Heart right ventricle (tissue), 16 donors: Measurements from ENCODE around the gene PRKN. TPM values are rescaled to one million over a fixed set of nuclear protein-coding genes. Genes with fewer than 3 reads are reported as not detected.

Experiments
- ATAC-seq, 8 donors: fragments of 200-7000 bp; cut with Tn5 transposase; one replicate each; pipeline ENCODE4 v1.9.1; 2020; ENCODE audit warnings: mild to moderate bottlenecking in 8 of 8, moderate library complexity in 8 of 8, moderate number of reproducible peaks in 1 of 8
- DNase-seq, 2 donors: peaks; one replicate each; pipeline ENCODE4 v3.0.0-alpha.2; 2020
- H3K27ac ChIP-seq, 10 donors: fragments of 200-600 bp; sonication (generic) in 2 of 10; one replicate each; pipeline versions ENCODE4 v1.5.0 to v1.8.0; 2020 to 2022; ENCODE audit warnings: mild to moderate bottlenecking in 3 of 10
- H3K27me3 ChIP-seq, 7 donors: fragments of 200-600 bp; one replicate each; pipeline ENCODE4 v1.8.0; 2021 to 2022; ENCODE audit warnings: mild to moderate bottlenecking in 2 of 7
- H3K36me3 ChIP-seq, 9 donors: fragments of 200-600 bp; sonication (generic) in 1 of 9; one replicate each; pipeline versions ENCODE4 v1.5.0 to v1.8.0; 2020 to 2022; ENCODE audit warnings: mild to moderate bottlenecking in 2 of 9
- H3K4me1 ChIP-seq, 9 donors: fragments of 200-600 bp; sonication (generic) in 1 of 9; one replicate each; pipeline versions ENCODE4 v1.5.0 to v1.8.0; 2020 to 2022; ENCODE audit warnings: mild to moderate bottlenecking in 4 of 9
- H3K4me3 ChIP-seq, 10 donors: fragments of 200-600 bp; sonication (generic) in 2 of 10; one replicate each; pipeline versions ENCODE4 v1.5.0 to v1.8.0; 2020 to 2022; ENCODE audit warnings: mild to moderate bottlenecking in 7 of 10, moderate library complexity in 2 of 10
- H3K9me3 ChIP-seq, 11 donors: fragments of 200-600 bp in 10 of 11; sonication (generic) in 2 of 11; one replicate each; pipeline versions ENCODE4 v1.5.0 to v1.8.0; 2013 to 2022; ENCODE audit warnings: mild to moderate bottlenecking in 2 of 11, control low read depth in 1 of 11, moderate library complexity in 1 of 11
- CTCF ChIP-seq, 9 donors: fragments of 200-600 bp; sonication (generic) in 2 of 9; IDR thresholded peaks; one replicate each; pipeline versions ENCODE4 v1.5.0 to v1.8.0; 2021 to 2022; ENCODE audit warnings: antibody characterized with exemption in 9 of 9, mild to moderate bottlenecking in 5 of 9, moderate library complexity in 1 of 9
- WGBS, 2 donors: extraction: QIAGEN DNeasy Blood & Tissue Kit; methylation state at CpG; one replicate each; pipeline ENCODE4 v1.1.7; 2013; ENCODE audit warnings: inconsistent platforms in 1 of 2; 5-methylcytosine and 5-hydroxymethylcytosine counted together
- intact Hi-C, 10 donors: fragments of 100-400 bp; cut with DNase I; formaldehyde crosslinking; loops; one replicate each; pipeline versions ENCODE4 v1.11.1 to v1.14.2; 2022
- polyA plus RNA-seq, 2 donors: library from polyadenylated mRNA; stranded (reverse); fragments of 200-250 nt; gene quantifications; one replicate each; pipeline ENCODE4 v1.2.3, GENCODE V29; 2013
- total RNA-seq, 10 donors: library from RNA; stranded (reverse); fragmentation: NEBNext Ultra II Directional in 3 of 10; extraction: Animal tissue kit (Norgen Biotek cat#: 25700) in 3 of 10; gene quantifications; one replicate each; pipeline versions ENCODE4 v1.2.1 to v1.2.4, GENCODE V29; 2021 to 2023
- donor health status: Arrhythmogenic right ventricular cardiomyopathy.
- donor health status: ischemic (EF 13 %, LVEDD 7.1; RV severe dilation, severe dysfunction).
- donor health status: healthy with polysubstance abuse.
- donor health status: DM: no; HTN: yes; CAD: no.
- donor health status: DM: no; HTN: no; CAD: no.
- donor health status: ischemic (EF 25% LVEDD 6.9; RV normal size, moderate dysfunction).
- donor health status: ischemic (EF 25% LVEDD 5.7; RV mildly dilated, moderate dysfunction).
- donor health status: healthy.
- donor health status: DM: yes; HTN: yes; CAD: no.
- donor health status: Ischemic cardiomyopathy.
- donor health status: ischemic (EF 35%, LVEDD 5.7; RV mildly dilated, moderate dysfunction).
- donor health status: nonischemic (EF 11% LVEDD 7.7; RV severe dilation, severe dysfunction).
- donor health status: DM: yes; HTN: yes; CAD: no.
- donor health status: PGD.
- donor health status: ischemic (EF 29% LVEDD 5.4; RV normal size, mild dysfunction).
- donor health status: nonischemic (EF 23%, LVEDD 6.1; RV moderate dilation, normal function).

The PRKN gene
- total and polyA plus RNA-seq, 12 donors, result 2.3 to 27.7 (median 26.3) TPM

- TF ChIP-seq CTCF (IDR thresholded peaks at IDR 0.05), result no peak
- ATAC-seq (no peak), DNase-seq (no peak)
- H3K27me3 ChIP-seq, result no peaks in the 10 kb centered on the region
- WGBS, 2 donors, result 81 to 85% methylated on average over 7 of the region's 7 CpGs
- no peak overlapping the region for H3K27ac ChIP-seq
- no peak overlapping the region for H3K4me3 ChIP-seq
- intact Hi-C loops, result no loop called here
- no peaks in the 10 kb centered on the region for H3K4me1 ChIP-seq
- no peaks in the 10 kb centered on the region for H3K36me3 ChIP-seq
- H3K9me3 ChIP-seq, result peaks cover 0 to 18% (median 0%) of the 10 kb centered on the region in 11 donors
These were observed 1130.6 kb downstream of the PRKN start for GRCh38 chr6:161596807-161597520.

- Histone ChIP-seq H3K27me3 (no peaks in the 10 kb centered on the region), H3K36me3 (no peaks in the 10 kb centered on the region), H3K27ac (no peak overlapping the region), H3K4me1 (no peaks in the 10 kb centered on the region), H3K4me3 (no peak overlapping the region), H3K9me3 (peaks cover 0 to 18% (median 0%) of the 10 kb centered on the region in 11 donors)
- intact Hi-C loops, result no loop called here
- TF ChIP-seq CTCF (IDR thresholded peaks at IDR 0.05), result no peak
- 87 to 88% methylated on average over 1 of the region's 1 CpG for WGBS, 2 donors
- no peak for DNase-seq
- no peak for ATAC-seq
These were observed 1133.2 kb downstream of the PRKN start for GRCh38 chr6:161594412-161594811.

GRCh38 chr6:161590961-161591627 lies 1136.5 kb downstream of the PRKN start:
- Histone ChIP-seq H3K27ac (no peak overlapping the region), H3K27me3 (no peaks in the 10 kb centered on the region), H3K4me1 (no peaks in the 10 kb centered on the region), H3K9me3 (peaks cover 0 to 14% (median 0%) of the 10 kb centered on the region in 11 donors), H3K4me3 (no peak overlapping the region), H3K36me3 (no peaks in the 10 kb centered on the region)
- TF ChIP-seq CTCF (IDR thresholded peaks at IDR 0.05), result no peak
- DNase-seq (no peak), ATAC-seq (no peak)
- WGBS, 2 donors, result 57 to 61% methylated on average over 5 of the region's 5 CpGs
- intact Hi-C loops, result no loop called here

GRCh38 chr6:161586887-161587286 lies 1140.7 kb downstream of the PRKN start:
- intact Hi-C loops, result no loop called here
- no peak for TF ChIP-seq CTCF (IDR thresholded peaks at IDR 0.05)
- no peak for ATAC-seq

More at GRCh38 chr6:161586887-161587286, 1140.7 kb downstream of the PRKN start:
- Histone ChIP-seq H3K4me1 (no peaks in the 10 kb centered on the region), H3K4me3 (no peak overlapping the region), H3K36me3 (no peaks in the 10 kb centered on the region), H3K27me3 (no peaks in the 10 kb centered on the region), H3K9me3 (no peaks in the 10 kb centered on the region), H3K27ac (no peak overlapping the region)
- no peak for DNase-seq
- WGBS, 2 donors, result 63 to 67% methylated on average over 2 of the region's 2 CpGs
